ENCODE data around the gene HNRNPH1. TPM values are rescaled to one million over a fixed set of nuclear protein-coding genes. Genes with fewer than 3 reads are reported as not detected.

The HNRNPH1 gene
- total RNA-seq, 1 donor from 2014 or later: 470 TPM

- DNase-seq: peak; percentile 62
Measured at GRCh38 chr5:179603308-179603707, 20.2 kb downstream of the HNRNPH1 start.

GRCh38 chr5:179601871-179602625 is 21.4 kb downstream of the HNRNPH1 start:
- ATAC-seq (no peak), DNase-seq (peak; percentile 52)
- Histone ChIP-seq H3K36me3 (peaks cover 91% of the 10 kb centered on the region), H3K4me1 (no peaks in the 10 kb centered on the region), H3K27me3 (no peaks in the 10 kb centered on the region), H3K9me3 (no peaks in the 10 kb centered on the region), H3K27ac (no peak overlapping the region), H3K4me3 (no peak overlapping the region)
- intact Hi-C loops (cut with DNase I): no loop called here
- no peak for TF ChIP-seq CTCF (IDR thresholded peaks at IDR 0.05)

More at GRCh38 chr5:179603308-179603707, 20.2 kb downstream of the HNRNPH1 start:
- no peaks in the 10 kb centered on the region for H3K27me3 ChIP-seq
- TF ChIP-seq CTCF (IDR thresholded peaks at IDR 0.05): no peak
- H3K4me1 ChIP-seq: no peaks in the 10 kb centered on the region
- intact Hi-C loops (cut with DNase I): no loop called here
- no peaks in the 10 kb centered on the region for H3K9me3 ChIP-seq
- no peak overlapping the region for H3K4me3 ChIP-seq
- H3K27ac ChIP-seq: no peak overlapping the region
- ATAC-seq: no peak
- peaks cover 83% of the 10 kb centered on the region for H3K36me3 ChIP-seq

- ATAC-seq (peak; percentile 80), DNase-seq (peak; percentile 60)
- no peak for TF ChIP-seq CTCF (IDR thresholded peaks at IDR 0.05)
- no peaks in the 10 kb centered on the region for H3K9me3 ChIP-seq
- intact Hi-C loops (cut with DNase I): no loop called here
- no peaks in the 10 kb centered on the region for H3K4me1 ChIP-seq
- H3K36me3 ChIP-seq: peaks cover 94% of the 10 kb centered on the region
- H3K27me3 ChIP-seq: no peaks in the 10 kb centered on the region
- no peak overlapping the region for H3K4me3 ChIP-seq
- no peak overlapping the region for H3K27ac ChIP-seq
Measured at GRCh38 chr5:179599973-179600372, 23.5 kb downstream of the HNRNPH1 start.

- Histone ChIP-seq H3K27ac (no peak overlapping the region), H3K36me3 (peaks cover 94% of the 10 kb centered on the region), H3K27me3 (no peaks in the 10 kb centered on the region), H3K4me1 (no peaks in the 10 kb centered on the region), H3K9me3 (no peaks in the 10 kb centered on the region), H3K4me3 (no peak overlapping the region)
- DNase-seq (peak; percentile 49), ATAC-seq (peak; percentile 10)
- TF ChIP-seq CTCF (IDR thresholded peaks at IDR 0.05): no peak
- intact Hi-C loops (cut with DNase I): no loop called here
Measured at GRCh38 chr5:179599566-179599965, 23.9 kb downstream of the HNRNPH1 start.

- no peaks in the 10 kb centered on the region for H3K9me3 ChIP-seq
- peak; percentile 55 for DNase-seq
- no peak overlapping the region for H3K27ac ChIP-seq
- no peaks in the 10 kb centered on the region for H3K27me3 ChIP-seq
- no peaks in the 10 kb centered on the region for H3K4me1 ChIP-seq
- intact Hi-C loops (cut with DNase I): no loop called here
- peak; percentile 5 for ATAC-seq
- peaks cover 94% of the 10 kb centered on the region for H3K36me3 ChIP-seq
- no peak for TF ChIP-seq CTCF (IDR thresholded peaks at IDR 0.05)
- H3K4me3 ChIP-seq: no peak overlapping the region
Measured at GRCh38 chr5:179599100-179599499, 24.4 kb downstream of the HNRNPH1 start.

Data from upper lobe of right lung (tissue), 1 donor.